ENCODE data around the gene GLIS1. TPM values are rescaled to one million over a fixed set of nuclear protein-coding genes. Genes with fewer than 3 reads are reported as not detected.
"Not testable (repeated sequence)": the region's sequence is repeated elsewhere in the genome, so short reads cannot be mapped to it uniquely, and the experiment has no call there.

Gene GLIS1
- polyA plus RNA-seq = 1 to 10 TPM in 1 of 3 donors, under 1 TPM in 2; 0.22 to 3.7 (median 0.56) TPM

GRCh38 chr1:53739109-53739681, at the start of gene GLIS1:
GLIS1 (minus strand) TSS chr1:53739164; CDS start chr1:53738064, 1,100 bp downstream.
- 0 to 1% (median 1%) methylated on average over 39 to 72 of the region's 73 CpGs for WGBS, 3 donors
- H3K27ac ChIP-seq (ENCODE audit: low read depth, low read length) = no peak within 1 kb of the TSS

- no peak overlapping the region for H3K27ac ChIP-seq (ENCODE audit: low read depth, low read length)
- 93 to 96% (median 96%) methylated on average over 3 of the region's 3 CpGs for WGBS, 3 donors
Observed at GRCh38 chr1:53787655-53788054, 48.7 kb upstream of the GLIS1 start.

- no peak overlapping the region for H3K27ac ChIP-seq (ENCODE audit: low read depth, low read length)
- 85 to 96% (median 88%) methylated on average over 1 of the region's 1 CpG for WGBS, 3 donors
Observed at GRCh38 chr1:53783056-53783455, 44.1 kb upstream of the GLIS1 start.

DNA sequence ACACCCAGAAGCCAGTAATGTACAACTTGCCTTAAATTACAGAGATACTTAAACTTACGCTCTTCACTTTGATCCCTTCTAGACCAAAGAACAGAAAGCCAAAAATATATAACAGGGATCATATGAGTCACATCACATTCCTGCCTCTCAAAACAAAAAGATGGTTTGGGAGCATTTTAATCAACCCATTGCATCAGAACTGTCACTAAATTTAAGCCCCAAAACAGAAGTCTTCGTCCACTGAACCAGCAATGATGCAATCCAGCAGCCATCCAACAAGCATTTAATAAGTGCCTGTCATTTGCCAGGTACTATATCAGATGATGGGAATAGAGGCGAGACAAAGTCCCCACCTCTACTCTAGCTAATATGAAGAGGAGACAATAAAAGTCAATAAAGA, 42.7 kb upstream of the GLIS1 start:
- 84 to 89% (median 89%) methylated on average over 3 of the region's 3 CpGs for WGBS, 3 donors

DNA sequence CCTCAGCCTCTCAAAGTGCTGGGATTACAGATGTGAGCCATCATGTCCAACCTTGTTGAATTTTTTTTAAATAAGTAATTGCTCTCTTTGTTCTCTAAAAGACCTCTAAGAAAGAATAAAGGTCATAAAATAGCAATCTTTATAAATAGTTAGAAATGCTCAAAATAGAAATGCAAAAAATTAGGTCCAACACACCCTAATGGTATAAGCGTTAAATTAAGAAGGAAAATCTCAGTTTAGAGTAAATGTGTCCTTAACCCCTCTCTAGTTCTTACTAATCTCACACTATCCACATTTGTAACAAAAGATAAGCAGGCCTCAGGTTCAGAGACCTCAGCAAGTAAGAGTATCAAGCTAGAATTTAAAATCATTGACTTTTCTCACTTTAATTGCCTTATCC, 38.3 kb upstream of the GLIS1 start:
- 53 to 100% (median 96%) methylated on average over 1 of the region's 1 CpG for WGBS, 3 donors
- H3K27ac ChIP-seq (ENCODE audit: low read depth, low read length) = no peak overlapping the region

More for the DNA sequence above, 42.7 kb upstream of the GLIS1 start:
- no peak overlapping the region for H3K27ac ChIP-seq (ENCODE audit: low read depth, low read length)

DNA sequence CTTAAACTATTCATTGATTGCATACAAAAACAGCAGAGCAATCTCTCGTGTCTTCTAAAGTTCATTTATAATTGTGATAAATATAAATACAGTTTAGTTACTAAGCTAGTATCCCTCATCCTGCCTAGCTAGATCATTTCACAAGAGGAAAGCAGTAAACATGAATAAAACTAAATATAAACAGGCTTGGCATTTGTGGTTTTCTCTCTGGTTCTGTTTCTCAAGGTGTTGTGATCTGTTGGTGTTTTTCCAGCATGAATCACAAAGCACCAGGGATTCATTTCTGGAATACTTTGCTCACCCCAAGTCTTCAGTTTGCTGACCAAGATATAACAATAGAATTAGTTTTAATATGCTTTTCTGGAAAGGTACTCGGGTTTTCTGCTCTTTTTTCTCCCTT, 32.7 kb upstream of the GLIS1 start:
- WGBS, 3 donors = 92 to 96% (median 94%) methylated on average over 2 of the region's 2 CpGs

GRCh38 chr1:53769780-53770179, 30.8 kb upstream of the GLIS1 start:
- WGBS, 3 donors = 82 to 97% (median 90%) methylated on average over 1 of the region's 1 CpG
- H3K27ac ChIP-seq (ENCODE audit: low read depth, low read length) = no peak overlapping the region

More for the DNA sequence above, 32.7 kb upstream of the GLIS1 start:
- no peak overlapping the region for H3K27ac ChIP-seq (ENCODE audit: low read depth, low read length)

- WGBS, 3 donors = 92 to 98% (median 98%) methylated on average over 1 of the region's 1 CpG
- H3K27ac ChIP-seq (ENCODE audit: low read depth, low read length) = no peak overlapping the region
Observed at GRCh38 chr1:53769184-53769583, 30.2 kb upstream of the GLIS1 start.

GRCh38 chr1:53766831-53767405, 28.0 kb upstream of the GLIS1 start:
- 22 to 67% (median 32%) methylated on average over 3 of the region's 3 CpGs for WGBS, 3 donors

DNA sequence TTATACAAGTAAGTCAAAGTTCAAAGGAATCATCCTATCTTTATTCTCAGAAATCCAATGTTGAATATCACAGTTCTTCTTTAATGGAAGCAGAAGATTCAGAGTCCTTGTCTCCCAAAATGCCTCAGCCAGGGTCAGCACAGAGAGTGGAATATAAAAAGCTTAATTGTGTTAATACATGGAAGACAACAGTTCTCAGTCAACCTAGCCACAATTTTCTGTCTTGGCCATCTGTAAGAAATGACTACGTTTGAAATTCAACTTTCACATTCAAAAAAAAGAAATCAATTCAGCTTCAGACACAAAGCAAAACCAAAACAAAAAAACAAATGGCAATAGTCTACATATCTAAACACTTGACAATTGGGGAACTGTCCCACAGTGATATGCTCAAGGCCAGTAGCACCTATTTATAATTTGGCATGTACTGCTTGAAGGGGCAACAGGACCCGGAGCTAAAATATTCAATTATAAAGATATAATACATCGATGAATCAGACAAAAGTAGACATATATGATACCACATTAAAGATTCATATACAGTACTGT, 27.3 kb upstream of the GLIS1 start:
- H3K27ac ChIP-seq (ENCODE audit: low read depth, low read length) = no peak overlapping the region
- 85 to 91% (median 87%) methylated on average over 3 of the region's 3 CpGs for WGBS, 3 donors

More at GRCh38 chr1:53766831-53767405, 28.0 kb upstream of the GLIS1 start:
- H3K27ac ChIP-seq (ENCODE audit: low read depth, low read length) = no peak overlapping the region

DNA sequence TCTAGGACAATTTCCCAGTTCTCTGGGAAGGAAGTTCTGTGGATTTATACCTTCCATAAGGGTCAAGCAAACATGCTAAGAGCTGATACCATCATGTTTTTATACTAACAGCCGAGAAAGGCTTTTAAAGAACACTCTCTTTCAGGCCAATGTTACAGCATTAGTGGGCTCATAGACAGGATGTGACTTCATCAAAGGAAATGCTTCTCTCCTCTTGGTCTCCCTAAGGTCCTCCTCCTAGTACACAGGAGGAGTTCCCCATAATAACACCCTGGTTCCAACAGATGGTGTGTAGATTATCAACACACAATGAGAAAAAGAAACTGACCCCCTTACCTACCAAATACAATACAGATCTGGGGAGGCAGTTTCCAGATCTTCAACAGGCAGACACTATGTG, 26.7 kb upstream of the GLIS1 start:
- 48 to 91% (median 56%) methylated on average over 1 of the region's 1 CpG for WGBS, 3 donors
- no peak overlapping the region for H3K27ac ChIP-seq (ENCODE audit: low read depth, low read length)

- no peak overlapping the region for H3K27ac ChIP-seq (ENCODE audit: low read depth, low read length)
- WGBS, 3 donors = 88 to 97% (median 94%) methylated on average over 2 of the region's 2 CpGs
Observed at GRCh38 chr1:53763911-53764310, 24.9 kb upstream of the GLIS1 start.

GRCh38 chr1:53763461-53763860, 24.5 kb upstream of the GLIS1 start:
- H3K27ac ChIP-seq (ENCODE audit: low read depth, low read length) = no peak overlapping the region
- 88 to 95% (median 92%) methylated on average over 4 of the region's 4 CpGs for WGBS, 3 donors

DNA sequence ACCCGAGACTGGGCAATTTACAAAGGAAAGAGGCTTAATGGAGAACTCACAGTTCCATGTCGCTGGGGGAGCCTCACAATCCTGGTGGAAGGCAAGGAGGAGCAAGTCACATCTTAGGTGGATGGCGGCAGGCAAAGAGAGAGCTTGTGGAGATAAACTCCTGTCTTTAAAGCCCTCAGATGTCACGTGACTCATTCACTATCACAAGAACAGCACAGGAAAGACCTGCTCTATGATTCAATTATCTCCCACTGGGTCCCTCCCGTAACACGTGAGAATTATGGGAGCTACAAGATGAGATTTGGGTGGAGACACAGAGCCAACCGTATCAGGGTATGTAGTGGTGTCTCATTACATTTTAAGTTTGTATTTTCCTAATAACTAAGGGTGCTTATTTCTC, 21.5 kb upstream of the GLIS1 start:
- not testable (repeated sequence) for H3K27ac ChIP-seq (ENCODE audit: low read depth, low read length)
- 84 to 86% (median 86%) methylated on average over 7 of the region's 7 CpGs for WGBS, 3 donors

- WGBS, 3 donors = 82 to 85% (median 83%) methylated on average over 5 of the region's 5 CpGs
- H3K27ac ChIP-seq (ENCODE audit: low read depth, low read length) = no peak overlapping the region
Observed at GRCh38 chr1:53755874-53756273, 16.9 kb upstream of the GLIS1 start.

DNA sequence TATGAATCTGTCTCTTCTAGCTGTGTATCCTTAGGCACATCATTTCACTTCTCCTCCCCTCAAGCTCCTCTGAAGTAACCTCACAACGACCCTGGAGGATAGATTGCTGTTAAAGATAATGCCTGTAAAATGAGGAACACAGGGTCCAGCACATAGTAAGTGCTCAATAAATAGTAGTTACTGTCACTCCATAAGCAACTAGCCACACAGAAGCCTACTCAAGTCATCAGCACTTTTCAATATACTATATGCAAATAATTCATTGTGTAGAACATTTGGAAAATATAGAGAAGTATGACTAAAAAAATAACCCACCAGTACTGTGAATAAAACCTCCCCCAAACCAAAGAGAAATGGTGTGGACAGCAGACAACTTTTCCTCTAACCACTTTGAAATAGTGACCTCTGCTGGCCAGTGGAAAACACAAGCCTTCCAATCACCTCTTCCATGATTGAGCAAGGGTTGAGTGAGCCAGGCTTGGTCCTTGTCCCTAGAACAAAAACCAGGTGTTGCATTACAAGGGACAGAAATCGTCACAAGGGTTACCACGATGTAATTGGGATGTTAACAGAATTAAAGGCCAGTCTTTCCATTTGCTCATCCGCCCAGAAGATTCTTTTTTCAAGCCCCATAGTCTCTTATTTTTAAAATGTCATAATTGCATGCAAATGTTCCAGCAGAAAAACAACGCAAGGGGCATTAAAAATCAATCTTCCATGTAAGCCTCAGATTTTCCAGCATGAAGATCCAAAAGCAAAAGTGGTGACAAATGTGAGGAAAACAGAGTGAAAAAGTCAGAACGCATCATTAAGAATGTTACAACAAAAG, 15.7 kb upstream of the GLIS1 start:
- 50 to 54% (median 54%) methylated on average over 6 of the region's 6 CpGs for WGBS, 3 donors

GRCh38 chr1:53752281-53752680, 13.3 kb upstream of the GLIS1 start:
- H3K27ac ChIP-seq (ENCODE audit: low read depth, low read length) = no peak overlapping the region
- 90 to 92% (median 91%) methylated on average over 6 of the region's 6 CpGs for WGBS, 3 donors

More for the DNA sequence above, 15.7 kb upstream of the GLIS1 start:
- no peak overlapping the region for H3K27ac ChIP-seq (ENCODE audit: low read depth, low read length)

DNA sequence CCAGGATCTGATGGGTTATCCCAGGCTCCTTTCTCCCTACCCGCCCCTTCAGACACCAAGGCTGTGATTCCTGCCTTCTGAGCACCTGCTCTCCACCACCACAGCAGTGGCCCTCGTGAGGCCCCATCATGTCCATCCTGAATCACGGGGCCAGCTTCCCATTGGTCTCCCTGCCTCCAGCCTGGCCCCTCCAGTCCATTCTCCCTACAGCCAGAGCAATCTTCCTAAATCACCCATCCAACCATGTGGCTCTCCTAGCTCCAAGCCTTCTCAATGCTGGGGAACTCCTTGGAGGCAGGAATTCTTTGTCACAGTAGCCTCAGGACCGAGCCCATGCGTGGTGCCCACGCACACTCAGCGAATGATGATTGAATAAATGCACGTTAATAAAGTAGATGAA, 8.9 kb upstream of the GLIS1 start:
- WGBS, 3 donors = 83 to 91% (median 90%) methylated on average over 8 of the region's 8 CpGs
- H3K27ac ChIP-seq (ENCODE audit: low read depth, low read length) = no peak overlapping the region

- 61 to 81% (median 80%) methylated on average over 8 of the region's 8 CpGs for WGBS, 3 donors
Observed at GRCh38 chr1:53740621-53741105, 1.7 kb upstream of the GLIS1 start.

More at GRCh38 chr1:53740621-53741105, 1.7 kb upstream of the GLIS1 start:
- H3K27ac ChIP-seq (ENCODE audit: low read depth, low read length) = no peak overlapping the region
